Choroid plexus epithelial cell (primary cell): ENCODE measurements around the gene EIF4B.

Experiments
- DNase-seq: peaks from one replicate; pipeline ENCODE4 v3.0.0-alpha.2; 2010; ENCODE audit warnings: low read depth
- H3K4me3 ChIP-seq: 2 replicates; pipeline ENCODE4 v1.5.1; 2011; ENCODE audit warnings: low read depth, mild to moderate bottlenecking, control low read depth, low read length, moderate library complexity
- CTCF ChIP-seq: conservative IDR thresholded peaks from 2 replicates; pipeline ENCODE4 v1.5.1; 2011; ENCODE audit warnings: low read depth, mild to moderate bottlenecking, control low read depth, inconsistent platforms, low read length, moderate library complexity

EIF4B gene

GRCh38 chr12:53074283-53074998 lies 68.2 kb downstream of the EIF4B start:
- H3K4me3 ChIP-seq, result no peak overlapping the region
- no peak for TF ChIP-seq CTCF
- no peak for DNase-seq

DNA sequence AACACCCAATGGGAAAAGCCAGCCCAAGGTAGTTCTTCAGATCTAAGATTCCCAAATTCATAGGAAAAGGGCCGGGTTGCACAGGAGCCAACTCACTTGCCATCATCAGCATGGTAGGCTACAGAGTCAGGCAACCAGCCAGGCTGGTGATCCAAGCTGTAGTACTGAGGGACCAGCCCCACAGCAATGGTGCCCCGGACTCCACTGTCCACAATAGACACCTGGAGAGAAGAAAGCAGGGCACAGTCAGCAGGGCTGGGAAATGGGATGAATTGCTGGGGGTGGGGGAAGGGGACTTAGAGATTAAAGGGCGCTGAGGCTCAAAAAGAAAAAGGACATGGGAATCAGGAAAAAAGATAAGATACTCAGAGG lies 68.7 kb downstream of the EIF4B start:
- no peak for DNase-seq

DNA sequence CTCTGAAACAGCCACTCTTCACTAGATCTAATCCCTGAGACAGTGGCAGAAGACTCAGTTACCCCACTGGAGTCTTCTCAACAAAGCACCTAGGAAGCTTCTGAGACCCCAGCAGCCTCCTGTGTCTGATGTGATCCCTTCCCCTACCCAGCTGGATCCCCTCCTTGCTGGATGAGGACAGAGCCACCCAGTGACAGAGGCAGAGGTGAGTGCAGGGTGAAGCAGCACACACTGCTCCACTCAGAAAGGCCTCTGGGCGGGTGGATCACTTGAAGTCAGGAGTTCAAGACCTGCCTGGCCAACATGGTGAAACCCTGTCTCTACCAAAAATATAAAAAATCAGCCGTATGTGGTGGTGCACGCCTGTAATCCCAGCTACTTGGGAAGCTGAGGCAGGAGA lies 70.2 kb downstream of the EIF4B start:
- no peak for TF ChIP-seq CTCF
- H3K4me3 ChIP-seq, result no peak overlapping the region
- no peak for DNase-seq

More for the DNA sequence above, 68.7 kb downstream of the EIF4B start:
- TF ChIP-seq CTCF, result no peak
- H3K4me3 ChIP-seq, result no peak overlapping the region

GRCh38 chr12:53077030-53077429 lies 70.8 kb downstream of the EIF4B start:
- no peak for DNase-seq
- no peak overlapping the region for H3K4me3 ChIP-seq
- TF ChIP-seq CTCF, result no peak

DNA sequence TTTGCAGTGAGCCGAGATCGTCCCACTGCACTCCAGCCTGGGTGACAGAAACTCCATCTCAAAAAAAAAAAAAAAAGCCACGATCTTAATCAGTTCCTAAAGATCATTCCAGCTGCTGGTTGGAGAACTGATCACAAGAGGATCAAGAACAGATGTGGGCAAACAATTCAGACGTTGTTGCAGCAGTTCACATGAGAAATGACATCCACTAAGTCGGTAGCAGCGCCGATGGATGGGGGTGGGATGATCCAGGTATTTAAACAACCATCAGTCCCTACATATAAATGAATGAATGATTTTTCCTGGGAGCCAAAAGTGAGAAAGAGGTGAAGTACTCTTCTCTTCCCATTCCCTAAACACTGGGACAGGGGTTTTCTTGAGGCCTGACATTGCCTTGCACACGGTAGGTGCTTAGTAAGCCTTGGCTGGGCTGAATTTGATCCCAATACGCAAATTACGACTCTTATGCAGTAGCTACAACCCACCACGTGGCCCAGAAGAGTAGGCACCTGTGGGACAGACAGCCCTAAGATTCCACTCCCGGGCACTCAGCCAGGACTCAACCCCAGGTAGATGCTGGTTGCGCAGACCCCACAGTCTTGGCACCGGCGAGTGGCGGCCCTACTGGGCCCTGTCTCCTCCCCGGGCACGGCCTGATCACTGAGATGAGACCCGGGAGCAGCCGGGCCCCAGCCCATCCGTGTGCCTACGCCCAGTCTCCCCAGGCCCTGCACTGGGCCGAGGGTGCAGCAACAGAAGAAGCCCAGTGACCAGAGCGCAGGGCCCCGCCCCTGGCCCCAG lies 72.4 kb downstream of the EIF4B start:
- H3K4me3 ChIP-seq, result peak overlapping the region; percentile 78
- peak; percentile 47 for DNase-seq
- TF ChIP-seq CTCF, result no peak

- peak within 1 kb of the TSS; percentile 78 for H3K4me3 ChIP-seq
- TF ChIP-seq CTCF, result no peak
- peak; percentile 97 for DNase-seq
Observed at GRCh38 chr12:53079226-53080117, 73.2 kb downstream of the EIF4B start, which contains the start of gene SPRYD3. SPRYD3 (minus strand) TSS chr12:53079390; CDS start chr12:53079333, 57 bp downstream.
